Measurements from ENCODE around the gene SEH1L. TPM values are rescaled to one million over a fixed set of nuclear protein-coding genes. Genes with fewer than 3 reads are reported as not detected.

The SEH1L gene
- total RNA-seq, 4 donors from 2014 or later: 28.4 to 102 (median 48.6) TPM

DNA sequence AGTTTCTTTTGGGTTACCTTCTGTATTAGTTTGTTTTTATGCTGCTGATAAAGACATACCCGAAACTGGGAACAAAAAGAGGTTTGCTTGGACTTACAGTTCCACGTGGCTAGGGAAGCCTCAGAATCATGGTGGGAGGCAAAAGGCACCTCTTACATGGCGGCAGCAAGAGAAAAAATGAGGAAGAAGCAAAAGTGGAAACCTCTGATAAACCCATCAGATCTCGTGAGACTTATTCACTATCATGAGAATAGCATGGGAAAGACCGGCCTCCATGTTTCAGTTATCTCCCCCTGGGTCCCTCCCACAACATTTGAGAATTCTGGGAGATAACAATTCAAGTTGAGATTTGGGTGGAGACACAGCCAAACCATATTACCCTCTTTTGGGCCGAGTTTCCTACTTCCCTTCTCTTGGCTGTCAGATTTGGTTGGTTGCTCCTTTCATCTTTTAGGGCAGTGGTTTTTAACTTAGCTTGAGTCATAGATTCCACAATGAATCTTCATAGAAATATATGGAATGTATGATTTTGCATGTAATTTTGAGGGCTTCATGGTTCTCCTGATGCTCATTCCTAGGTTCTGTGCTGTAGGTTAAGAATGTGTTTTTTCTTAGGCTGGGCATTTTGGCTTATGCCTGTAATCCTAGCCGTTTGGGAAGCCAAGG lies 87.6 kb downstream of the SEH1L start:
- TF ChIP-seq, protein P1, sequence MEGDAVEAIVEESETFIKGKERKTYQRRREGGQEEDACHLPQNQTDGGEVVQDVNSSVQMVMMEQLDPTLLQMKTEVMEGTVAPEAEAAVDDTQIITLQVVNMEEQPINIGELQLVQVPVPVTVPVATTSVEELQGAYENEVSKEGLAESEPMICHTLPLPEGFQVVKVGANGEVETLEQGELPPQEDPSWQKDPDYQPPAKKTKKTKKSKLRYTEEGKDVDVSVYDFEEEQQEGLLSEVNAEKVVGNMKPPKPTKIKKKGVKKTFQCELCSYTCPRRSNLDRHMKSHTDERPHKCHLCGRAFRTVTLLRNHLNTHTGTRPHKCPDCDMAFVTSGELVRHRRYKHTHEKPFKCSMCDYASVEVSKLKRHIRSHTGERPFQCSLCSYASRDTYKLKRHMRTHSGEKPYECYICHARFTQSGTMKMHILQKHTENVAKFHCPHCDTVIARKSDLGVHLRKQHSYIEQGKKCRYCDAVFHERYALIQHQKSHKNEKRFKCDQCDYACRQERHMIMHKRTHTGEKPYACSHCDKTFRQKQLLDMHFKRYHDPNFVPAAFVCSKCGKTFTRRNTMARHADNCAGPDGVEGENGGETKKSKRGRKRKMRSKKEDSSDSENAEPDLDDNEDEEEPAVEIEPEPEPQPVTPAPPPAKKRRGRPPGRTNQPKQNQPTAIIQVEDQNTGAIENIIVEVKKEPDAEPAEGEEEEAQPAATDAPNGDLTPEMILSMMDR (IDR thresholded peaks at IDR 0.05): no peak
- DNase-seq (ENCODE audit: low spot score): no peak
- no peak for ATAC-seq (ENCODE audit: low FRiP score)

DNA sequence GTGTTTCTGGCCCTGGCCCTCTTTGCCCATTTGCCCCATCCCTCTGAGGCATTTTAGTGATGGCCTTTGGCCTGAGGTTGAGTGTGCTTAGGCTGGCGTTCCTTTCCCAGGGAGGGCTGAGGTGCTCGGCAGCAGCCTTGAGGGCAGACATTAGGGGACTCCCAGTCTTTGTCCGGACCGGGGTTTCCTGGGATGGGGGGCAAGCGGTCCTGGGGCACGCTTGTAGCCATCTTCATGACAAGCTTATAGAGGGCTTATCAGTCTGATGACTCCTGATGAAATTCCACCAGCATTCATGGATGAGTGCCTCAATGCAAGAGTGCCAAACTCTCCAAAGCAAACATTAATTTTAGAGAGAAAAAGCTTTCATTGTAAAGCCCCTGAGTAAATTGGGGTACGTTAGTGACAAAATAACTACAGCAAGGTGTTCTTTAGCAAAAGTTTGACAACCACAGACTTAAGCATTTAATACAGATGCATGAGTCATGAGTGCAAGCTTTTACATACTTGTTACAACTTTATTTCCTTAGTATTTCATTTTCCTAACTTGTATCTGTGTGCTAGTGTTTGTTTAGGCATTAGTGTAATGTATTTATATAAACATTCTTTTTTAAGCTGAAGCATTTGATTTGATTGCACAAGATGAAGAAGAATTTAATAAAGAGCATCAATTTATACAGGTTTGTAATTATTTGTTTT lies 89.0 kb downstream of the SEH1L start:
- no peak for ATAC-seq (ENCODE audit: low FRiP score)

More for the DNA sequence above, 89.0 kb downstream of the SEH1L start:
- TF ChIP-seq, protein P1 (IDR thresholded peaks at IDR 0.05): no peak
- no peak for DNase-seq (ENCODE audit: low spot score)

Other genes with a start within 250 kb of the SEH1L start
- 10 to 100 TPM in 1 of 4 donors, 1 to 10 TPM in 3; 8.2 to 10.9 (median 9.5) TPM for gene CEP76, start 245.3 kb upstream of the SEH1L start, total RNA-seq
- gene PSMG2, start 245.0 kb upstream of the SEH1L start, total RNA-seq: 10 to 100 TPM; 62.8 to 88.0 (median 69.3) TPM
- gene PTPN2, start 63.8 kb upstream of the SEH1L start, total RNA-seq: 10 to 100 TPM; 27.2 to 97.9 (median 39.9) TPM
- gene CEP192, start 43.4 kb downstream of the SEH1L start, total RNA-seq: 10 to 100 TPM; 13.3 to 29.6 (median 15.6) TPM

Measured in omental fat pad (tissue), 4 donors.